ENCODE data around the gene MAEL.

MAEL gene

DNA sequence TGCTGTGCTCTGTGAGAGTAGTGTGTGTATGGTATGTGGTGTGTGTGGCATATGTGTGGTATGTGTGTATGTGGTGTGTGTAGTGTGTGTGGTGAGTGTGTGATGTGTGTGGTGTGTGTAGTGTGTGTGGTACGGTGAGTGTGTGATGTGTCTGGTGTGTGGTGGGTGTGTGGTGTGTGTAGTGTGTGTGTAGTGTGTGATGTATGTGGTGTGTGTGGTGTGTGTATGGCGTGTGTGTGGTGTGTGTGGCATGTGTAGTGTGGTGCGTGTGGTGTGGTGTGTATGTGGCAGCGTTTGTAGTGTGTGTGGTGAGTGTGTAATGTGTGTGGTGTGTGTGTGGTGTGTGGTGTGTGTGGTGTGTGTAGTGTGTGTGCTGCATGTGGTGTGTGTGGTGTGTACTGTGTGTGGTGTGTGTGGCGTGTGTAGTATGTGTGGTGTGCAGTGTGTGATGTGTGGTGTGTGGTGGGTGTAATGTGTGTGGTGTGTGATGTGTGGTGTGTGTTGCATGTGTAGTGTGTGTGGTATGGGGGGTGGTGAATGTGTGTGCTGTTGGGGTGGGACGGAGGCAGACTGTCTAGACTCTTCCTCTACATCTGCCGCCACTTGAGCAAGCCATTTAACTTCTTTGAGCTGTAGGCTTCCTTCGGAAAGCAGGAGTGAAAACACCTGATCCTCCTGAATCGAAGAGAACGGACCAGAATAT lies 67.6 kb downstream of the MAEL start:
- DNase-seq (ENCODE audit: low read depth): no peak

DNA sequence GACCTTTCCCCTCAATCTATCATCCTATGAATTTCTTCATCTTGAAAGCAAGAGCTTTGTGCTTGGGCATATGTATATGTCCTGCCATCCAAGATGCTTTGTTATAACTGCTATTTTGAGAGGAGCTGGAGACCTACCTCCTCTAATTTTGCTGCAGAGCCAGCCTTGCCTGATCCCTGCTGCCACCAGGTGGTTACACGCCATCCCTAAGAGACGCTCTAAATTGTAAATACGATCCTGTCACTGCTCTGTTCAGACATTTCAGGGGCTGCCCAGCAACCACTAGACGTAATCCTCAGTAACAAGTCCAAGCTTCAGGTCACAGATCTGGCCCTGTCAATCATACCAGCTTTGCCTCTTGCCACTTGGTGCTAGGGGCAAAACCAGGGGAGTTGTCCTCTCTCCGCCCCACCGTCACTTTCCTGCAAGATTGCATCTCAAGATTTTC lies 68.2 kb downstream of the MAEL start:
- DNase-seq (ENCODE audit: low read depth): no peak

DNA sequence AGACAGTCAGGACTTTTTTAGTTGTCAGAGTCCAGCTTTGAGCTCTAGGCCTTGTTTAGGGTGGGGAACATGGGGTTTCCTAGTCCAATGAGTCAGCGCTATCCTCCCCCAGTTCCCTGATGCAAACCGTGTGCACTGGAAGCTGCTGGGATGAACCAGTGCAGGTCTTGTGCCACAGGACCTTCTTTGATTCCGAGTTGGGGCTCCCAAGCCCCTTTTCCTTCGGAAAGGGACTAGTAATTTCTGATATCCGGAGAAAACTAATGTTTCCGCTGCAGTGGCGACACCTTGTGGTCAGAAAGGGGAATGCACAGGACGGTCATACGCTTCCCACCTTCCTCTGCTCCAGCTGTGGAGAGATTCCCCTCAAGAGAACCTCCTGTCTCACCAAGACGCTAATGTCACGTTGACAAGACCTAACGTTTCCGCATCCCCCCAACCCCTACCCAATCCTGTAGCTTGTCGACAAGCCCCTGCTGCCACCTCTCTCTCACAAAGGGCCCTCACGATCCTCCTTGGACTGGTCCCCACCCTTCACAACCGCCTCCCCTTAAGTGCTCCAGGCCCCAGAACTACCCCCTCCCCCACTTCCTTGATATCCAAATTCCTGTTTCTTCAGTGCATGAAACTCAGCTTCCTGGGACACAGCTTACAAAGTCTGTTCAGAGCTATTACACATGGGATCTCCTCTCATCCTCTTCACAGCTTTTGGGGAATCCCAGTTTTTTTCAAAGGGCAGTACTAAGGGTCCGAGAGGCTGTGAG lies 70.1 kb downstream of the MAEL start:
- peak; percentile 68 for DNase-seq (ENCODE audit: low read depth)

DNA sequence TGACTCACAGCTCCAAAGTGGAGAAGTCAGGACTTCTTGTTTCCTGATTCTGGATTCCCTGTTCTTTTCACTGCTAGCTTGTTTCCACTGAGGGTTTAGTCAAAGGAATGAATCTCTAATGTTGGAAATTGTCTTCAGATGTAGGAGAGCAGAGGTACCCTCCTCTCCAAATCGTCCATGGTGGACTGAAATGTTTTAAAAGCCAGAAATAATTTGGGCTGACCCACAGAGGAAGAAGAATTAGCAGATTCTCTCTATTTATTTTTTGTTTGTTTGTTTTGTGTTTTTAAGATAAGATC lies 70.7 kb downstream of the MAEL start:
- DNase-seq (ENCODE audit: low read depth): no peak

DNA sequence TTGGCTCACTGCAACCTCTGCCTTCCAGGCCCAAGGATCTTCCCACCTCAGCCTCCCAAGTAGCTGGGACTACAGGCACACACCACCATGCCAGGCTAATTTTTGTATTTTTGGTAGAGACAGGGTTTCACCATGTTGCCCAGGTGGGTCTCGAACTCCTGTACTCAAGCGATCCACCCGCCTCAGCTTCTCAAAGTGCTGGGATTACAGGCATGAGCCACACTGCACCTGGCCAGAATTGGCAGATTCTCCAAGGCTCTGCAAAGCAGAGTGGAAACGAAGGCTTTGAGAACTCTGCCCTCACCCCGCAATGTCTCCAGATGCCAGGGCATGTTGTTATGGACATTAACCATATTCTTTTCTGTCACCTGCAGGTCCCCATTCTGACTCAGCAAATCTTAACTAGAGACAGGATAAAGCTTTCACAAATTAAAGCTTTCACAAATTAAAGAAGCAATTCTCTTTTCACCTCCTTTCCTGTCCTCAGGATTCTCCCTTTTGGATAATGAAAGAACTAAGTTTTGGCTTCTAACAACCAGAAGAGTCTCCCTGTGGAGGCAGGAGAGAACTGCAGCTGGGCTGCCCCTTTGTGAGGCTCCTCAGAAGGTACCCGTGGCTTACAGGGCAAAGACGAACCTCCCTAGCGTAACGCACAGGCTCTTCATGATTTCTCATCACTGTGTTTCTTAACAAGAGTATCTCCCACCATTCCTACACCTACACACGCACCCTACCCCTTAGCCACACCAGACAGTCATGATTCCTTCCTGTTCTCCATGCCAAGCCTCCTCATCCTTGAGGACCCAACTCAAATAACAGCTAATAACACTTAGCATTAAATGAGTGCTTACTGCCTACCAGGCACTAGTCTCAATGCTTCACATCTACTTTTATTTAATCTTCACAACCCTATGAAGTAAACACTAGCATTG lies 71.3 kb downstream of the MAEL start:
- no peak for DNase-seq (ENCODE audit: low read depth)

DNA sequence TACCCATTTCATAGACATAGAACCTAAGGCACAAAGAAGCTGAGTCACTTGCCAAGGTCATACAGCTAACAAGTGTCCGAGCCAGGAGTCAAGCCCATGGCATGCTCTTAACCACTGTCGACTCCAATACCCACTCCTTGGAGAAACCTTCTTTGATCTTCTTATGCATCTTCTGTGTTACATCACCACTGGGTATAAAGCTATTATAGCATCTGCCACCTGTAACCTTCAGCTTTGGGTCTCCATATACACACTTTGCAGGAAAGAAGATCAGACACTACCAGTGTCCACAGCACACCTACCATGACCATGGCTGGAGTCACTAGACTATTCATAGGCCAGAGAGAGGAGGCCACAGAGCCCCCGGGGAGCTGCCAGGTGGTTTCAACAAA lies 72.0 kb downstream of the MAEL start:
- no peak for DNase-seq (ENCODE audit: low read depth)

DNA sequence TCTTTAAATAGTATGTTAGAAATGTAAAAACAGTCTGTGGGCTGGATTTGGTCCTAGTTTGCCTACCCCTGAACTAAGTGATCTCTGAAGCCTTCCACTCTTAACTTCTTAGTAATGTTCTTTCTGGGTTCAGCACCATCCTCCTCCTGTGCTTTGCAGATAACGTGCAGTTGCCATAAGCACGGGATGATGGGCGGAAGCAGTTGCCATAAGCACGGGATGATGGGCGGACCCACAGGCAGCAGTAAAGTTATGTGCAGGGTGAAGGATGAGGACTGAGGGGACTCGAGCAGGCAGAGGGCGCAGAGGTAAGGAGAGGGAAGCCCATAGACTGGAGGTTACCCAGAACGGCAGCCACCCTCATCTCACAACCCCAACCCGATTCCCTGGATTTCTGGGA lies 75.5 kb downstream of the MAEL start:
- no peak for DNase-seq (ENCODE audit: low read depth)

DNA sequence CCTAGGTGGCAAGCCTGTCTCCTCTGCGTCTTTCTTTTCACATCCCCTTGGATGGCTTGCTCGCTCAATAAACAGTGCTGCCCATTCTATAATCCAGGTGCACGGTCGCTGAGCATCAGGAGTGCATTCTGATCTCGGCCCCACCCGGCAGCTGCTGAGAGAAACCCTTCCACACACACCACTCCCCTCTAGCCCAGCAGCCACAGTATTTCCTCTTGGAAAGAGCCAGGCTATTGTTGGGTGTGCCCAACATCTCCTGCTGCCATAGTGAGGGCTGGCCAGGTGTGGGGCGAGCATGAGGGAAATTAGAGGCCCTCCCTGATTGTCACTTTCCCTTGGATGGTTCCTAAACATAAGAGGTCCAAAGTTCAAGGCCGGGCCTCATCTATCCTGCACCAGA lies 76.4 kb downstream of the MAEL start:
- no peak for DNase-seq (ENCODE audit: low read depth)

DNA sequence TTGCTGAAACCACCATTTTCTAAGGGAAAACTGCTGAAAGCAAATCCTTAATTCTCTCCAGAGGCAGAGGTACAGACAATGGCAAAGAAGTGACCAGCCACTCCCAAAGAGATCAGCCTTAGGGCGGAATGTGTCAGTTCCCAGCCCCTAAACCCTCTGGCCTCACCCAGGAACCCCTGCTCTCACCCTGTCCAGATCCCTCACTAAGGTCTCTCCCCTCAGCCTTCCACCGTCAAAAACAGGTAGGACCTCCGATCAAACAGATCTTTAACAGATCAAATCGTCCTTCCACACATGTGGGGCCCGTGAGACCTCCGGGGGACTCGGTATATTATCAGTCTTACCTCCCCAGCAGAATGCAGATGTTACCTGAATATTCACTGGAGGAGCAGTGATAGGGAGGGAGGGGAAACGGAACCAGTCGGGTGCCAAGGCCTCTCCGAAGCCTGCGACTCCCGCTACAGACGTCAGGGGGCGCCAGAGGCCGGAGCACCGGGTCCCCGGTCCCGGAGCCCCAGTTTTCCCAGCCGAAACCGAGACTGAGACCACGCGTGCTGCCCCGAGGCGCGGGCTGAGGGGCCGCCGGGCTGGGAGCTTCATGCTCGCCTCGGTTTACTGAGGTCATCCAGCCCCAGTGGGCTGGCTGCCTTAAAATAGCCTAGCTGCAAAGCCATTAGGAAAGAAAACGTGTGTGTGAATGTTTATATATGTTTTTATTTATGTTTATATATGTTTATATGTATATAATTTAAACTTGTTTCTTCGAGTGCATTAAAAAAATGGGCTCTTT lies 77.4 kb downstream of the MAEL start:
- DNase-seq (ENCODE audit: low read depth): peak; percentile 71

DNA sequence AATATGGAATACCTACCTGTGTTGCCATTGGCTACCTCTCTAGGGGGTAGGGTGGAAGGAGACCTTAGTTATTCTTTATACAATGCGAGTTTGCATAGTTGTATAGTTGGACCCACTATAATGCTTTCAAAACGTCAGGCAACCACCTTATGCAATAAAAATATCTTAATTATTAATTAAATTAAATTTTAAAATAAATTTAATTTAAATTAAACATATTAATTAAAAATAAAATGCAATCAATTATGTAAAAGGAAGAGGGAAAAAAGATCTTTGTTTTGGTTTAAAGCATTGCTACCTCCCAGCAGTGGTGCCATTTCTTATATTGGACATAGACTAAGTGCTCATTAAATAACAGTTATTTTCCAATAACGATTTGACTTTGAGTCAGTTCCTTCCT lies 78.8 kb downstream of the MAEL start:
- no peak for DNase-seq (ENCODE audit: low read depth)

DNA sequence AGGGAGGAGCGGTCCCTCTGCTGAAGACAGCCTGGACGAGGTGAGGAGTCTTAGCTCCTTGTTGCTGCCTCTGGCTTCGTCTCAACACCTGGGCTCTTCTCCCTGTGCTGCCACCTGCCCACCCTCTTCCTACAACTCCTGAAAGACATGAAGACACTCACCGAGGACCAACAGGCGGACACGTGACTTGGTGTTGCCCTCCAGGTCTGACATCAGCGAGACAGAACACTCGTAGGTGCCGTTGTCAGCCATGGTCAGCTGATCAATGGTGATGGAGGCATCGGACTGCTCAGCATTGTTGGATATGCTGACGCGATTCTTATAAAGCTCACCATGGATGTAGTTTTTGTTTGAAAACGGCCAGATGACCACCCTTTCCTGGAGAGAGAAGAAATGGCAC lies 79.7 kb downstream of the MAEL start:
- no peak for DNase-seq (ENCODE audit: low read depth)

DNA sequence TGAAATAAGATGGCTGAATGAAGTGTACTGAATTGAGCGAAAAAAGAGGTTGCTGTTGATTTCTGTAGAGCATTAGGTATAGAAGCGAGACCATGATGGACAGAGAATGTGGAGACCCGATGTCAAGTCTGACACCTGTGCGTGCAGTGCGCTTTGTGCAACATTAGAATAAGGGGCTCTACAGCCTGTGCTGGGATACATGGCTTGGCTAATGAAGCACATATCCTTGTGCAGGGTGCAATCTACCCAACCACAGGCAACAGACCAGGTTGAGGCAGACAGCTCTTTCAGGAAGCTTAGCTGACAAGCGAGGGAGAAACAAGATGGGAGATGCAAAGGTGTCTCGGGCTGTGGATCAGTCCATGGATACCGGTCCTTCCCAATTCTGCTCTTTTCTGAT lies 82.2 kb downstream of the MAEL start:
- no peak for DNase-seq (ENCODE audit: low read depth)

Data from activated T-cell treated with anti-CD3 and anti-CD28 coated beads for 24 hours (primary cell).